ENCODE data around the gene CELF2.

The CELF2 gene

GRCh38 chr10:11307004-11307403 lies 289.3 kb downstream of the CELF2 start:
- DNase-seq = no peak

- no peak for DNase-seq
Observed at GRCh38 chr10:11307937-11308336, 290.3 kb downstream of the CELF2 start.

GRCh38 chr10:11311027-11311426 lies 293.4 kb downstream of the CELF2 start:
- DNase-seq = no peak

- no peak for DNase-seq
Observed at GRCh38 chr10:11313463-11313862, 295.8 kb downstream of the CELF2 start.

- DNase-seq = no peak
Observed at GRCh38 chr10:11317936-11318670, 300.4 kb downstream of the CELF2 start.

- DNase-seq = no peak
Observed at GRCh38 chr10:11318826-11319598, 301.3 kb downstream of the CELF2 start.

GRCh38 chr10:11319990-11320602 lies 302.4 kb downstream of the CELF2 start:
- DNase-seq = peak in 1 of 2 experiments; percentile 29

GRCh38 chr10:11320809-11321520 lies 303.3 kb downstream of the CELF2 start:
- DNase-seq = no peak

GRCh38 chr10:11322698-11323097 lies 305.0 kb downstream of the CELF2 start:
- DNase-seq = no peak

GRCh38 chr10:11324761-11325321 lies 307.2 kb downstream of the CELF2 start:
- DNase-seq = no peak

- no peak for DNase-seq
Observed at GRCh38 chr10:11325817-11326216, 308.1 kb downstream of the CELF2 start.

- DNase-seq = no peak
Observed at GRCh38 chr10:11326241-11326640, 308.6 kb downstream of the CELF2 start.

GRCh38 chr10:11326913-11327616 lies 309.4 kb downstream of the CELF2 start:
- no peak for DNase-seq

GRCh38 chr10:11328264-11329061 lies 310.8 kb downstream of the CELF2 start:
- no peak for DNase-seq

GRCh38 chr10:11329062-11329673 lies 311.5 kb downstream of the CELF2 start:
- no peak for DNase-seq

GRCh38 chr10:11330383-11331045 lies 312.8 kb downstream of the CELF2 start:
- DNase-seq = no peak

GRCh38 chr10:11331046-11331577 lies 313.4 kb downstream of the CELF2 start:
- DNase-seq = no peak

- DNase-seq = no peak
Observed at GRCh38 chr10:11331726-11332125, 314.1 kb downstream of the CELF2 start.

- DNase-seq = no peak
Observed at GRCh38 chr10:11332846-11333245, 315.2 kb downstream of the CELF2 start.

- DNase-seq = no peak
Observed at GRCh38 chr10:11334436-11334835, 316.8 kb downstream of the CELF2 start.

All from activated CD4-positive, alpha-beta T cell treated with anti-CD3 and anti-CD28 coated beads, Interleukin-2, amount 50 U/mL, for 48 hours (primary cell).